ENCODE measurements around the gene TNC.

Gene TNC

GRCh38 chr9:115106001-115106400 is 12.0 kb downstream of the TNC start:
- no peak for TF ChIP-seq CTCF (IDR thresholded peaks at IDR 0.05; ENCODE audit: borderline replicate concordance, insufficient read depth, low read depth, low read length)
- H3K4me3 ChIP-seq (ENCODE audit: low read depth, low read length), result no peak overlapping the region

- H3K4me3 ChIP-seq (ENCODE audit: low read depth, low read length), result no peak overlapping the region
- no peak for TF ChIP-seq CTCF (IDR thresholded peaks at IDR 0.05; ENCODE audit: borderline replicate concordance, insufficient read depth, low read depth, low read length)
Measured at GRCh38 chr9:115104908-115105307, 13.0 kb downstream of the TNC start.

GRCh38 chr9:115103746-115104477 is 14.0 kb downstream of the TNC start:
- no peak for TF ChIP-seq CTCF (IDR thresholded peaks at IDR 0.05; ENCODE audit: borderline replicate concordance, insufficient read depth, low read depth, low read length)
- H3K4me3 ChIP-seq (ENCODE audit: low read depth, low read length), result no peak overlapping the region

GRCh38 chr9:115099901-115100300 is 18.1 kb downstream of the TNC start:
- no peak for TF ChIP-seq CTCF (IDR thresholded peaks at IDR 0.05; ENCODE audit: borderline replicate concordance, insufficient read depth, low read depth, low read length)
- no peak overlapping the region for H3K4me3 ChIP-seq (ENCODE audit: low read depth, low read length)

- H3K4me3 ChIP-seq (ENCODE audit: low read depth, low read length), result no peak overlapping the region
- no peak for TF ChIP-seq CTCF (IDR thresholded peaks at IDR 0.05; ENCODE audit: borderline replicate concordance, insufficient read depth, low read depth, low read length)
Measured at GRCh38 chr9:115098226-115098965, 19.6 kb downstream of the TNC start.

- no peak for TF ChIP-seq CTCF (IDR thresholded peaks at IDR 0.05; ENCODE audit: borderline replicate concordance, insufficient read depth, low read depth, low read length)
- no peak overlapping the region for H3K4me3 ChIP-seq (ENCODE audit: low read depth, low read length)
Measured at GRCh38 chr9:115093520-115093919, 24.4 kb downstream of the TNC start.

- H3K4me3 ChIP-seq (ENCODE audit: low read depth, low read length), result no peak overlapping the region
- no peak for TF ChIP-seq CTCF (IDR thresholded peaks at IDR 0.05; ENCODE audit: borderline replicate concordance, insufficient read depth, low read depth, low read length)
Measured at GRCh38 chr9:115090486-115090885, 27.5 kb downstream of the TNC start.
